Measurements from ENCODE around the gene N4BP2L1.
A peak's percentile ranks its signal among the peaks of the same experiment; 100 is the strongest.

Gene N4BP2L1

DNA sequence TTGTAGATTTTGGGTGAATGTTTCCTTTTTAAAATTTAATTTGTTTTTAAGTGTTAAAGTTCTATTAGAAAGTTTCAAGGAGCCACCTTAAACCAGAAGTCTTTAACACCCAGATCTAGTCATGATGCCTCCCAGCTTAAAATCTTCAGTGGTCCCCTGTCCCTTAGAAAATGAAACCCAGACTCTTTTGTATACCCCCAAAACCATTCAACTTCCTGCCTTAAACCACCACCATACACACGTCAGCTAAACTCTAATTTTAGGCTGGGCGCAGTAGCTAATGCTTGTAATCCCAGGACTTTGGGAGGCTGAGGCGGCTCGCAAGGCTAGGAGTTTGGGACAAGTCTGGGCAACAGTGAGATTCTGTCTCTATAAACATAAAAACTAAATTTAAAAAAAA is 37.9 kb downstream of the N4BP2L1 start:
- TF ChIP-seq, protein P1, sequence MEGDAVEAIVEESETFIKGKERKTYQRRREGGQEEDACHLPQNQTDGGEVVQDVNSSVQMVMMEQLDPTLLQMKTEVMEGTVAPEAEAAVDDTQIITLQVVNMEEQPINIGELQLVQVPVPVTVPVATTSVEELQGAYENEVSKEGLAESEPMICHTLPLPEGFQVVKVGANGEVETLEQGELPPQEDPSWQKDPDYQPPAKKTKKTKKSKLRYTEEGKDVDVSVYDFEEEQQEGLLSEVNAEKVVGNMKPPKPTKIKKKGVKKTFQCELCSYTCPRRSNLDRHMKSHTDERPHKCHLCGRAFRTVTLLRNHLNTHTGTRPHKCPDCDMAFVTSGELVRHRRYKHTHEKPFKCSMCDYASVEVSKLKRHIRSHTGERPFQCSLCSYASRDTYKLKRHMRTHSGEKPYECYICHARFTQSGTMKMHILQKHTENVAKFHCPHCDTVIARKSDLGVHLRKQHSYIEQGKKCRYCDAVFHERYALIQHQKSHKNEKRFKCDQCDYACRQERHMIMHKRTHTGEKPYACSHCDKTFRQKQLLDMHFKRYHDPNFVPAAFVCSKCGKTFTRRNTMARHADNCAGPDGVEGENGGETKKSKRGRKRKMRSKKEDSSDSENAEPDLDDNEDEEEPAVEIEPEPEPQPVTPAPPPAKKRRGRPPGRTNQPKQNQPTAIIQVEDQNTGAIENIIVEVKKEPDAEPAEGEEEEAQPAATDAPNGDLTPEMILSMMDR (IDR thresholded peaks at IDR 0.05) = no peak
- TF ChIP-seq ZFX (IDR thresholded peaks at IDR 0.05; ENCODE audit: borderline replicate concordance) = no peak
- H3K27ac ChIP-seq = no peak overlapping the region

DNA sequence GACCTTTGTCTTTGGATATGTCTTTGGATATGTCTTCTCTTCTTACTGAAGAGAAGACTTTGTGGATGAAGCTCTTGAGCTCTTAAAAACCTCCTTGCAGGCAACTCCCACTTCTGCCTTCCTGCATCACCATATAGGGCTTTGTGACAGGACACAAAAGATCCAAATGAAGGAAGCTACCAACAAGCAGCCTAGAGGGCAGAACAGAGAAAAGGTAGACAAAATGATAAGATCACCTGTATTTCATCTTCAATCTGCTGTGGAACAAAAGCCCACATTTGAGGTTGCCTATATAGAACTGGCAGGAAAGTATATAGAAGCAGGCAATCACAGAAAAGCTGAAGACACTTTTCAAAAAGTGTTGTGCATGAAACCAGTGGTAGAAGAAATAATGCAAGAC is 42.5 kb downstream of the N4BP2L1 start:
- TF ChIP-seq ZFX (IDR thresholded peaks at IDR 0.05; ENCODE audit: borderline replicate concordance) = no peak
- TF ChIP-seq, protein P1 (IDR thresholded peaks at IDR 0.05) = no peak
- H3K27ac ChIP-seq = no peak overlapping the region

DNA sequence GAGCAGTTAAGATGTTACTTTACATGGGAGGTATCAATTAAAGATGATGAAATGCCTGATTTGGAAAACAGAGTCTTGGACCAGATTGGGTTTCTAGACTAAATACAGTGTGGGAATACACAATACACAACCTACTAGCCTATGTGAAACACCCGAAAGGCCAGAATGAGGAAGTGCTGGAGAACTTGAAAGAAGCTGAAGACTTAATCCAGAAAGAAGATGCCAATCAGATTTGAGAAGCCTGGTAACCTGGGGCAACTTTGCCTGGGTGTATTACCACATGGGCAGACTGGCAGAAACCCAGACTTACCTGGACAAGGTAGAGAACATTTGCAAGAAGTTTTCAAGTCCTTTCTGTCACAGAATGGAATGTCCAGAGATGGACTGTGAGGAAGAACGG is 43.2 kb downstream of the N4BP2L1 start:
- TF ChIP-seq, protein P1 (IDR thresholded peaks at IDR 0.05) = no peak
- no peak for TF ChIP-seq ZFX (IDR thresholded peaks at IDR 0.05; ENCODE audit: borderline replicate concordance)
- H3K27ac ChIP-seq = no peak overlapping the region

DNA sequence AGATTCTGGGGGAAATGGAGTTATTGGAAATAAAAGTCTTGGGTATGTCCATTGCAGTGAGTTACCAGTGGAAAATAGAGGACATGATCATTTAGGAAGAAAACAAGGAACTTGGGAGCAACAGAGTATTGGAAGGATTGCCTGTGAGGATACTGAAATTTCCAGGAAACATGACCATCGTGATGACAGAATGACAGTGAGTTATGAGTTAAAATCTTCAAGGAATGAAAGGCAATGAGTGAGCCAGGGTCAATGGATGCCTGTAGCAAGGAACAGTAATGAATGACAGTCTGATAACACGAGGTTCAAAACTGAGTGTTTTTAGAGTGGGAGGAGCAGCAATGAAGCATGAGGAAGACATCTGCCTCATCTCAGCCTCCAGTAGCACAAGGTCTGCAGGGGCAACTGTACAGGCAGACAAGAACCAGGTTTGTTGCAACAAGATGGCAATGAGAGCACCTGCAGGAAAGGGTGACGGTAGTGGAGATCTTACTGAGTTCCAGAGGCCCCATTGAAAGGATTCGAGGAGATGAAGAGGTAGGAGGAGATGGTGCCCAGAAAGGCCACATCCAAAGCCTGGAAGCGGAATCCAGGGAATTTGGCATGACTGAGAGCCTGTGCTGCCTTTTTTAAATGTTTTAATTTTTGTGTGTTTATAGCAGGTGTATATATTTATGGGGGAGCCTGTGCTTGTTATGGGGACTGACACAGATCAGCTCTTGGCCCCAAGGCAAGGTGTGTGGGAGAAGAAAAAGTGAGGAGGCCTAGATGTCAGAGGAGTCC is 43.9 kb downstream of the N4BP2L1 start:
- no peak overlapping the region for H3K27ac ChIP-seq
- no peak for TF ChIP-seq ZFX (IDR thresholded peaks at IDR 0.05; ENCODE audit: borderline replicate concordance)
- TF ChIP-seq, protein P1 (IDR thresholded peaks at IDR 0.05) = no peak

DNA sequence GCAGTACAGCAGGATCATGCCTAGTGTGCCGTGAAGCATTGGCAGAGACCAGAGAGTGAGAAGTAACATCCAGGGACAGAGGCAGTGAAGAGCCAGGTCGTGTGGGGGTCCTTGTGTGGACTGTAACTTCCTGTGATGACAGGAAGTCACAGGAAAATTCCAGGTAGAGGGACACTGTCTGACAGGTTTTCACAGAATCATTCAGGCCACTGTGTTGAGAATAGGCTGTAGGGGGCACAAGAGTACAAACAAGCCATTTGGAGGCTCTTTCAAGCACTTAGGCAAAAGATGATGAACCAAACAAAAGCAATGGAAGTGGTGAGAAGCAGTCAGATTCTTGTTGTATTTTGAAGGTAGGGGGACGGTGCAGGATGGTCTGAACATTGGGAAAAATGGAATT is 46.4 kb downstream of the N4BP2L1 start:
- TF ChIP-seq, protein P1 (IDR thresholded peaks at IDR 0.05) = peak; percentile 37
- no peak for TF ChIP-seq ZFX (IDR thresholded peaks at IDR 0.05; ENCODE audit: borderline replicate concordance)
- no peak overlapping the region for H3K27ac ChIP-seq

DNA sequence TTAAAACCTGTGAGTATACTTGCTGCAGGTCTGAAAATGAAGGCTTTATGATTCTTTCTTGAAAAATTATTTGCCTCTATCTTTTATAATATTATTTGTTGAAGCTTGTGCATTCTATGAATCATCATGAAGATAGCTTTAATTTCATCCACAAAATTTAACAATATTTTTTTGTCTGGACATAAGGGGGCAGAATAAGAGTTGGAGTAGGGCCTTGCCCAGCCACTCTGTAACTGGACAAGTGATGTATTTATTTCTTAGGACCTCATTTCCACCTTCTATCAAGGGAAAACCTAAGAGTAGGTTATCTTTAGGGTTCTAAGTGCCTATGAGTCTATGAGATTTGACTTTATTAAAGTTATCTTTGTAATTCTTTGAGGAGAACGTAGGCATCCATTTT is 49.9 kb downstream of the N4BP2L1 start:
- H3K27ac ChIP-seq = no peak overlapping the region
- TF ChIP-seq, protein P1 (IDR thresholded peaks at IDR 0.05) = no peak
- no peak for TF ChIP-seq ZFX (IDR thresholded peaks at IDR 0.05; ENCODE audit: borderline replicate concordance)

DNA sequence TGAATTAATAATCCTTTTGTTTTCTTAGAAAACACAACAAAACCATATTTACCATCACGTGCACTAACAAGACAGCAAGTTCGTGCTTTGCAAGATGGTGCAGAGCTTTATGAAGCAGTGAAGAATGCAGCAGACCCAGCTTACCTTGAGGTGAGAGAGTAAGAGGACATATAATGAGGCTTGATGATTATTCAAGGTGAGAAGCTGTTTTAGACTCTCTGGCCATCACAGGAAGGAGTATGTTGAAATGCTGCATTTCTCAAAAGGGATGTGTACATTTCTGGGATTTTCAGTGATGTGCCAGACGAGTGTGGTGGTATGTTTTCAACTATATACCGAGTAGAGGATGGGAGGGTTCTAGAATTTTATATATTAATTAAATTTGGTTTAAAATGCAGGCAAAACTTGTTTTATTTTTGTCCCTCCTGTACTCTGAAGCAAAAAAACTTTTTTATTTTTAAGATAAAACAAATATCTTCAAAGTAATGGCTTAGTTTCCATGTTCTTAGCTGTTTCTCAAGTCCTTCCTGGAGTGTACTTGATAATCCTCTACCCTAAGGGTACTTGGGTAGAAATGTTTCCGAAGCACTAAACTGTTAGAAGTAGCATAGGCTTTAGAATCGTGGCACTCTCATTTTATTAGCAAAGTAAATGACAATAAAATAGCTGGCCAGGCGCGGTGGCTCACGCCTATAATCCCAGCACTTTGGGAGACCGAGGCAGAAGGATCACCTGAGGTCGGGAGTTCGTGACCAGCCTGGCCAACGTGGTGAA is 51.1 kb downstream of the N4BP2L1 start:
- H3K27ac ChIP-seq = no peak overlapping the region
- TF ChIP-seq, protein P1 (IDR thresholded peaks at IDR 0.05) = no peak
- TF ChIP-seq ZFX (IDR thresholded peaks at IDR 0.05; ENCODE audit: borderline replicate concordance) = no peak

Measured in 22Rv1 (cell line).